Subcutaneous adipose tissue (tissue), 4 donors: ENCODE measurements around the gene IQCF6. TPM values are rescaled to one million over a fixed set of nuclear protein-coding genes. Genes with fewer than 3 reads are reported as not detected.

Source experiments
- total RNA-seq, 4 donors: library from RNA; depleted of rRNA; stranded (reverse); fragments of >200 nt; gene quantifications; one replicate each; pipeline ENCODE4 v1.1.0, GENCODE V29; 2016
- TF ChIP-seq, protein P1 (sequence below): fragments of 450-650 bp; IDR thresholded peaks from one replicate; pipeline ENCODE4 v1.5.1; 2016; ENCODE audit warnings: low read depth, mild to moderate bottlenecking, control low read depth, antibody characterized with exemption, moderate library complexity

IQCF6 gene
- total RNA-seq, 4 donors from 2014 or later: not detected

DNA sequence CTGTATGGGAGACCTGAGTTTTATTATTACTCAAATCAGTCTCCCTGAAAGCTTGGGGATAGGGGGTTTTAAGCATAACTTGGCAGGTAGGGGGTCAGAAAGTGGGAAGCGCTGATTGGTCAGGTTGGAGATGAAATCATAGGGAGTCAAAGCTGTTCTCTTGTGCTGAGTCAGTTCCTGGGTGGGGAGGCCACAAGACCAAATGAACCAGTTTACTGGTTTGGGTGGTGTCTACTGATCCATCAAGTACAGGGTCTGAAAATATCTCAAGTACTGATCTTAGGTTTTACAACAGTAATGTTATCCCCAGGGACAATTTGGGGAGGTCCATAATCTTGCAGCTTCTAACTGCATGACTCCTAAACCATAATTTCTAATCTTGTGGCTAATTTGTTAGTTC lies 17.8 kb upstream of the IQCF6 start:
- TF ChIP-seq, protein P1, sequence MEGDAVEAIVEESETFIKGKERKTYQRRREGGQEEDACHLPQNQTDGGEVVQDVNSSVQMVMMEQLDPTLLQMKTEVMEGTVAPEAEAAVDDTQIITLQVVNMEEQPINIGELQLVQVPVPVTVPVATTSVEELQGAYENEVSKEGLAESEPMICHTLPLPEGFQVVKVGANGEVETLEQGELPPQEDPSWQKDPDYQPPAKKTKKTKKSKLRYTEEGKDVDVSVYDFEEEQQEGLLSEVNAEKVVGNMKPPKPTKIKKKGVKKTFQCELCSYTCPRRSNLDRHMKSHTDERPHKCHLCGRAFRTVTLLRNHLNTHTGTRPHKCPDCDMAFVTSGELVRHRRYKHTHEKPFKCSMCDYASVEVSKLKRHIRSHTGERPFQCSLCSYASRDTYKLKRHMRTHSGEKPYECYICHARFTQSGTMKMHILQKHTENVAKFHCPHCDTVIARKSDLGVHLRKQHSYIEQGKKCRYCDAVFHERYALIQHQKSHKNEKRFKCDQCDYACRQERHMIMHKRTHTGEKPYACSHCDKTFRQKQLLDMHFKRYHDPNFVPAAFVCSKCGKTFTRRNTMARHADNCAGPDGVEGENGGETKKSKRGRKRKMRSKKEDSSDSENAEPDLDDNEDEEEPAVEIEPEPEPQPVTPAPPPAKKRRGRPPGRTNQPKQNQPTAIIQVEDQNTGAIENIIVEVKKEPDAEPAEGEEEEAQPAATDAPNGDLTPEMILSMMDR: no peak

DNA sequence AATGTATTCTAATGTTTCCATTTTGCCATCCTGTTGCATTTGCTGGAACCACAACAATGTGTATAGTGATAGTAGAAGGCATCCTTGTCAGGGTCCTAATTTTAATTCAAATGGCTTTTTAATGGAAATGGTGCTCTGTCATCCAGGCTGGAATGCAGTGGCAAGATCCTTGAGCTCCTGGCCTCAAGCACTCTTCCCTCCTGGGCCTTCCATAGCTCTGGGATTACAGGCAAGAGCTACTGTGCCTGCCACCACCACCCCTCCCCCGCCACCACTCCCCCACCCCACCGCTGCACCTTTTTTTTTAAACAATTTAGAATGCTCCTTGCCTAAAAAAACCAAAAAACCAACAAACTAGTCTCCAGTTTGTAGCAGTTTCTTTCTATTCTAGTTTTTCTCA lies 15.2 kb upstream of the IQCF6 start:
- TF ChIP-seq, protein P1: no peak

DNA sequence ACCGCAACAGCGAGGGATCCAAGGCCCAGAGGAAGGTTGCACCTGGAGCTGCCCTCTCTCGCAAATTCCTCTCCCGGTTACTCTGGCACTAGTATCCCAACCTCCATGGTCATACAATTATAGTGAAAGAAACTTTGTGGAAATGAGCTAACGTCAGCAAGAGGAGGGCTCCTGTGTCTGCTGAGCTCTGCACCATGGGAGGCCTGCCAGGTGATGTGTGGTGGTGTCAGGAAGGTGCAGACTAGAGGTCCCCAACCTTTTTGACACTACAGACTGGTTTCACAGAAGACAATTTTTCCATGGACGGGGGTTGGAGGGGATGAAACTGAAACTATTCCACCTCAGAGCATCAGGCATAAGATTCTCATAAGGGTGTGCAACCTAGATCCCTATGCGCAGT lies 13.2 kb upstream of the IQCF6 start:
- TF ChIP-seq, protein P1: no peak

DNA sequence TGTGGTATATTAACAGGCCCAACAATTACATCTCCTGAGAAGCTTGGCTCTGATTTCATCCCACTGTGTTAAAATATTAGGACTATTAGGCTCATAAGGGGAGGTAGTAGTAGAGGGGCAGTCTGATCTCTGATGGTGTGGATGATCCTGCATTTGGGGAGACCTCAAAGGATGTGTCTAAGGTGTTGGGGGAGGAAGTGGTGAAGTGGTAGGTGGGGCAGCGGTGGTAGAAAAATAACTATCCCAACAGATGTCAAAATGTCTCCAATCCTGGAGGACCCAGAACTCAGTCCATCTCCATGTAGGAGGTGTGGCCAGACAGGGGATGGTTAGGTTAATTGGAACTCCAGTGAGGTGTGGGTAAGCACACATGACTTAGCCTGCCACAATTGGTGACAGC lies 10.4 kb upstream of the IQCF6 start:
- TF ChIP-seq, protein P1: no peak

DNA sequence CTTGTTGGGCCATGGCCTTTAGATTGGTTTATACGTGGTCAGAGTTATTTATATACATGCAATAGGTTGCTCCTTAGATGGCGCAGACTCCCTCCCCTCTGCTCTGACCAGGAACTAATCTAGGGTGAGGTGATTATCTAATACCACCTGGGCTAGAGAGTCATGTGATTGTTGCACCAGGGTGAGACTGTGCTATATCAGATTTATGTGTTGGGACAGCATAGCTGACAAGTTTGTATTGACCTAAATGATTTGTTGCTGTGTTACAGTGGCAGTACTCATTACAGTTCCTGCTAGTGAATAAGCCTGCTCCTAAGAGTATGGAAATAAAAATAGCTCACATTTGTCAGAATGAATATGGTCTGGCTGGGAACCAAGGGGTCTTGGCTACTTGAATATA lies 7.2 kb upstream of the IQCF6 start:
- TF ChIP-seq, protein P1: no peak

DNA sequence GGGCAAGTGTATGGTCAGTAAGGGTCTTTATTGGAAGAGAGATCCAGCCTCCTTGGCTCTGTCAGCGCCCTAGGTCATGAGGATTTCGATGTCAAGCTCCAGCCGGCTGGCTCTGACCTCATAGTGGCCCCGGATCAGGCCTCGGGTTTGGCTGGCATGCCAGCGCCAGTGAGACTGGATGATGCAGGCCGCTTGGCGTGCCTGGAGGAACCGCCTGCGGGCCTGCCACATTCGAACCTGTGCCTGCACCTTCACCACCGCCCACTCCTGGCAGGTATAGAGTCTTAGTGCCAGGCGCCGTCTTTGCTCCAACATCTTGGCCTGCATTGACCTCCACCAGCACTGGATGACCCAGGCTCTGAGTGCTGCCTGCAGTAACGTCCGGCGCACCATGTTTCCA lies 483 bp downstream of the IQCF6 start:
- TF ChIP-seq, protein P1: no peak

DNA sequence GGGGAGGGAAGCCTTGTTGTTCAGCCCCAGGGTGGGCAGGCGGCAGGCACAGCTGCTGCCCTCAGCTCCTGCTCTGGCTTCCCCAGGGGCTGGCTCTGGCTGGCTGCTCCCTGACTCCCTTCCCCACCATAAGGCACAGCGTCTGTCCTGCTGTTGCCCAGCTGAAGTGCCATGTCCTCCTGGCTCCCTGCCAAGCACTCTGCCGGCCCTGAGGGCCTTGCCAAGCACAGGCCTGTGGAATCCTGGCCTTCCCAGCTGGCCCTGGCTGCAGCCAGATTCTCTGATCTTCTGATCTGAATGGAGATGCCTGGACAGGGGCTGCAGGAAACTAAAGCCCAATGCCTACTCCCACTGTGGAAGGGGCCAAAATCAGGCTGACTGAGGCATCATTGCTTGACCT lies 1.1 kb downstream of the IQCF6 start:
- TF ChIP-seq, protein P1: no peak
